NCI-H345 treated with DMSO at 0.1 percent for 48 hours (cell line): Measurements from ENCODE around the gene CIDEB.
A peak's percentile ranks its signal among the peaks of the same experiment; 100 is the strongest.
"Not testable (repeated sequence)": the region's sequence is repeated elsewhere in the genome, so short reads cannot be mapped to it uniquely, and the experiment has no call there.

ENCODE experiments used
- DNase-seq: peaks from one replicate; lab custom pipeline; 2025; ENCODE audit not compliant: unreplicated experiment; lab: John Stamatoyannopoulos, UW

Gene CIDEB

DNA sequence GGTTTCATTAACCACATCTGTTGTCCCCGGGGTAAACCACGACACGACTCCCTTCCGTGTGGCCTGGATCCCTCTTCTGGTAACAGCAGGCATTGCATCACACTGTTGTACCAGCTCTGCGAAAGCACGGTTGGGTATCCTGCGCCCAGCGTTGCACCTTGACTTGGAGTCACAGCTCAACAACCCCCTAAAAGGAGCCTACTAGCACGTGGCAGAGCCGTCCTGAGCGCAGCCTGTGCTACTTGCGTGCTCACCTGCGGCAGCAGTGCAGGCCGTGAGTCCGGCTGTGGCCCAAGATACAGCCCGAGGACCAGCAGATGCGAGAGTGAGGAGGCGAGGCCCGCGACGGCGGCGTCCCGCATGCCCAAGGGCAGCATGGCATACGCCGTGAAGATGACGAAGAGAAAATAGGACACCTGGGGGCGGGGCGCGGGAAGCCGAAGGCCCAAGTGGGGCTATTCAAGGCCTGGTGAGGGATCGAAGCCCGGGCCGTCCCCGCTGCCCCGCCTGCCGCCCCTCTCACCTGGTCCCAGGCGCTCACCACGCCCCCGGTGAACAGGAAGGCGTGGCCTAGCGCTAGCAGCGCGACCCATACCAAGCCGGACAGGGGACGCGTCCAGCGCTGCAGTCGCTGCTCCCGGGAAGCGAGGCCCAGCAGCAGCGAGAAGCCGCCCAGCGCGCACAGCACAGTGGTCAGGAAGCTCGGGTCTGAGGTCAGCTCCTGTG lies 24.7 kb upstream of the CIDEB start:
- peak; percentile 79 for DNase-seq

DNA sequence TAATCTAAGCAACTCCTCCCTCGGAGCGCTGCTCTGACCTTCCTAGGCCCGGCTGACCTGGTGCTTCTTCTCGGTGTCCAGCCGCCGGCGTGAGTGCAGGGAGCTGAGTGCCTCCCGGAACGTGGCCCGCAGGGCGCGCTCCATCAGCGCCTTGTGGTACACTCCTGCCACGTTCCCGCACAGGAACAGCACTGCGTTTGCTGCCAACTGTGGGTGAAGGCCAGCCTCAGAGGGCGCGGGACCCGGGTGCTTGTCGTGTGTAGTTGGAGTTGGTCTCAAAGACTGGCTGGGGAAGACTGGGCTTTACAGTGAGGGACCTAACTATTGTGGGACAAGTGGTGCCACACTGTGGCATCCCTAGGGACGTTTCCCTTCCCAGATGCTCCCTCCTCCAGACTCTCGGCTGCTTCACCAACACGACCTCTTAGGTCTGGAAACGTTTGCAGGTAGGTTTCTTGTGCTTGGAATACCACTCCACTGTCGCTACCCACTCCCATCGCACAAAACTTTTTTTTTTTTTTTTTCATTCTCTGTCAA lies 24.0 kb upstream of the CIDEB start:
- no peak for DNase-seq

DNA sequence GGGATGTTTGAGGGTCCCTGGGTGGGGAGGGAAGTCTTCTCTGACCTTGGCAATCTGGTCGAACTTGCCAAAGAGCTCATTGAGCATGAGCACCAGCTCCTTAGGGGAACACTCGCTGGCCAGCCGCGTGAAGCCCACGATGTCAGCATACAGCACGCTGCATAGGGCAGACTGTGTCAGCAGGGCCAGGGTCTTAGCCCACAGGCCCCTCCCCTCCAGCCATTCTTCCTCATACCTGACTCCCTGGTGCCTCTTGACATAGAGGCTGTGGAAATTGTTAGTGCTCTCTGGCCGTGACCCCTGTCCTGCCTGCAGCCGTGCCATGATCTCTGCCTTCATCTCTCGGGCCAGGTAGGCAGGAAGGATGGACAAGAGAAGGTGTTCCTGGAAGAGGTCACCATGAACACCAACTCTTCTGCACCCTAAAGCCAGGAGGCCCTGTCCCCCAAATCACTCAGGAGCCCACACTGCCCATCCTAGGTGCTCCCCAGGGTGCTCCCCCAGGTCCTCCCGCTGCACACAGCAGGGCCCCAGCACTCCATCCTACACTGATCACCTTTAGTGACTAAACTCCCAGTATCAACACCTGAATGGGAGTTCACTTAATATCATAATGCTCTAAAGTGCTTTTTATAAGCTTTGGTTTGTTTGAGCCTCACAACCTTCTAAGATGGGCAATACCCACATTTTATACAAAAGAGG lies 23.3 kb upstream of the CIDEB start:
- no peak for DNase-seq

DNA sequence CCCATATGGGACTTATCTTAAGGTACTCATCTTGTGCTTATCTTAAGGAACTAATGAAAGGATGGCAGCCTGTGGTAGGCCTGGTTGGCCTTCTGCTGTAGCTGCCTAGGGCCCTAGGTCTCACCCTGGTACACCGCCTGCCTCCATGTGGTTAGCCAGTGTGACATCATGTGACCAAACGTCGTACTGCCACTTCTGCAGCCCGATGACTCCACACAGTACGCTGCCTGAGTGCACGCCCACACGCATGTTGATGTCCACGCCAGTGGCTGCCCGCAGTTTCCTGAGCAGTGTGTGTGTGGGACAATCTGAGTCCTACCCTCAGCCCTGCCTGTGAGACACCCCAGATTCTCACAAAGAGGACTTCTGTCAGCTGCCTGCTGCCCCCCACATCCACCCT lies 22.0 kb upstream of the CIDEB start:
- no peak for DNase-seq

DNA sequence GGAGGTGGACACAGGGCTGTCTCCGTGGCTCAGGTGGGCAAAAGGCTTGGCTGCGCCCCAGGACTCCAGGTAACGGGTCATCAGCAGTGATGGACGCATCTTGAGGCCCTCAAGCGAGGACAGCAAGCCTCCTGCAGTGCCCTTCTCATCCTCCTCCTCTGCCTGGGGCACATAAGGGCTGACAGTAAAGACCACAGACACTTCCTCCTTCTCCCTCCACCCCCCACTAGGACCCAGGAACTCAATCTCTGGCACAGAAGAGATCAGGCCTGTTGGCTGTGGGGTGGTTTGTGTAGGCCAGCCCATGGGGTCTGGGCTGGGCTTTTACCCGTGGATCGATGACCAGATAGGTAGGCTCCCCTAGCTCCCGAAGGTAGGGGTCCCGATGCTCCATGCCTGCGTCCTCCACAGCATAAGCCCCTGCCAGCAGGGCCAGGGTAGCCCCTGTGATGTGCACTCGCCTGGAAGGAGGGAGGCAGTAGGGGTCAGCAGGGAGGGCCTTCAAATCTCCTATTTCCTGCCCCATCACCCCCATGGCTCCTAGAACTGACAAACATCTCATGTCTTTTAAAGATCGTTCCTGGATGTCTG lies 21.4 kb upstream of the CIDEB start:
- DNase-seq: no peak

DNA sequence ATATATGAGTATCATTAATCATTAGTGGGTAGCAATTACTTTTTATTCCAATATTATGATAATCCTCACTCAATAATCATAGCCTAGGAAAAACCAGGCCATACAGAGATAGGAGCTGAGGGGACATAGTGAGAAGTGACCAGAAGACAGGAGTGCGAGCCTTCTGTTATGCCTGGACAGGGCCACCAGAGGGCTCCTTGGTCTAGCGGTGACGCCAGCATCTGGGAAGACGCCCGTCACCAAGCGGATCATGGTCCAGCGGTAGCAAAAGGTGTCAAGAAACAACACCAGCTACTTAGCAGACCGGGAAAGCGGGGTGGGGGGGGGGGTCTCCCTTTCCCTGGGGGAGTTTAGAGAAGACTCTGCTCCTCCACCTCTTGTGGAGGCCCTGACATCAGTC lies 20.1 kb upstream of the CIDEB start:
- not testable (repeated sequence) for DNase-seq

DNA sequence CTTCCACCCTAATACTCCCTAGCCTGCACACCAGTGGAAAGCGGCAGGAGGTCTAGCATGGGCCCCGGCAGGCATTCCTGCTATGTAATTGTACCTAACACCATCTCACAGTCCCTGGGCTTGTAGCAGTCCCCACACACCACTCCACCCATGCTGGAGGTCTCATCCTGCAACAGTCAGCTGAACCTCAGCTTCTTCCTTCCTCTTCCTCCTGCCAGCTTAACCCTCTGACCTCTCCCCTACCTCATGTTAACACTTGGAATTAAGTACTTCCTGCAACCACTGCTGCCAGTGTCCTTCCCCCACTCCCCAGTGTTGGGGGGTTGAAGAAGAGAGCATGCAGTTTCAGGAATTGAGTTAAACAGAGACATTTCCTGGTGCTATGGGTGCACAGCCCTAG lies 19.5 kb upstream of the CIDEB start:
- DNase-seq: no peak

DNA sequence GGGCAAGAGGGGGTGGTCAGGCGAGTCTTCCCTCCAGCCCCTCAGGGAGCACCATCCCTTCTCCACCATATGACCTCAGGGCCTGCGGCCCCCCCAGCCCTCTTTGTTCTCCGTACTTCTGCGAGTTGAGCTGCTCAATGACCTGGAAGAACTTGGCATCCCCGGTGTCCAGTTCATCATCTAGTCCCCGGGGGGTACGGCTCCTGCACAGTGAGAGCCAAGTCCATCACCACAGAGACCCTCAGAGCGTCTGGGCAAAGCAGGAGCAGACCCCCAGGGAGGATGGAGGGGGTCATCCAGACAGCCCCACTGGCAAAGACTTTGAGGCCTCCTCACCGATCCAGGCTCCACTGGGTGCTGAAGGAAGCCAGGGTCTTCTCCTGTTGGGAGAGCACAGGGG lies 18.2 kb upstream of the CIDEB start:
- no peak for DNase-seq

DNA sequence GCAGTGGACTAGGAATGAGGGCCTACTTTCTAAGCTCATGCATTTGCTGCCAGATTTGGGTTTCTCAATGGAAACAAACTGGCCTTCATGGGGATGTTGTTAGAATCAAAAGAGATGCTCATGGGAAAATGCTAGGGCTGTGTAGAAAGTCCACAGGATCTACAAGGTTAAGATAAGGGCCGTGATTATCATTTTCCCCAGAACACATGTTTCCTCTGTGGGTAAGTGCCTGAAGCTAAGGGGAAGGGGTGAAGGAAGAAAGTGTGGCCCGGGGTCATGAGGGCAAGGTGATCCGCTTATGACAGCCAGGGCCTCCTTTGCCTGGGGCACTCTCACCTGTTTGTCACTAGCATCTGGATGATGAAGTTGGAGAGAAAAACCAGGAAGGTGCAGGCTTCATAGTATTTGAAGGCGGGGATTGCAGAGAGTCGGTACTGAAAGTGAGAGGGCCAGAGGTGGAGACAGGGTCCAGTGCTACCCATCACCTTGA lies 17.3 kb upstream of the CIDEB start:
- no peak for DNase-seq

DNA sequence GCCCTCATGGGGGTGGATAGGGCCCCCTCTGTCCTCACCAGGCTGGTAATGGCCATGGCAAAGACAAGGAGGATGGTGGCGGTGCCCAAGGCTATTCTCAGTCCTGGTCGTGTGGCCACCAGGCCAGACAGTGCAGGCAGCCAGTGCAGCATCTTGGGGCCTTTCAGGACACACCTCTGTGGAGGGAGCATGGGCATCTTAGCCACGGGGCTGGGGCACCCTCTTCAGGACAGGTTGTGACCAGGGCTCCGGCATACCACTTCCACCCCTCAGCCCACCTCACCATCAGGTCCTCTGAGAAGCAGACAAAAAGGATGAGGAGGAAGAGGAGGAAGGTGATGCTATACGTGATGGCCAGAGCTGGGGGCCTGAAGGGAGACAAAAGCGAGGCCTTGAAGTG lies 16.2 kb upstream of the CIDEB start:
- no peak for DNase-seq

DNA sequence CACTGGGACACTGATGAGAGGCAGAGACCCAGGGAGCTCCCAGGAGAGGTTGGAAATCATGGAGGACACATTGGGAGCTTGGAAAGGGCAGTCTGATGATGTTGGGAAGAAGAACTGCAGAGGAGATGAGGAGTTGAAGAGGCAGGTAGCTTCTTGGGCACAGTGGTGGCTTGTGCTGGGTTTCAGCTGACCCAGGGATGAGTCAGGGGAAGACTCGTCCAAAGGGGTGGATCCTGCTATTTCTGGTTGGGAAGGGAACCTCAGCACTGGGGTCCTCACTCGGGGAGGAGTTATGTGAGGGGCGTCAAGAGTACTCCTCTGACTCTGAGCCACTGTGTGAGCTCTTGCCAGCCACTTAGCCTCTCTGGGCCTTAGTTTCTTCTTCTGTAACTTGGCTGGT lies 15.6 kb upstream of the CIDEB start:
- DNase-seq: no peak

DNA sequence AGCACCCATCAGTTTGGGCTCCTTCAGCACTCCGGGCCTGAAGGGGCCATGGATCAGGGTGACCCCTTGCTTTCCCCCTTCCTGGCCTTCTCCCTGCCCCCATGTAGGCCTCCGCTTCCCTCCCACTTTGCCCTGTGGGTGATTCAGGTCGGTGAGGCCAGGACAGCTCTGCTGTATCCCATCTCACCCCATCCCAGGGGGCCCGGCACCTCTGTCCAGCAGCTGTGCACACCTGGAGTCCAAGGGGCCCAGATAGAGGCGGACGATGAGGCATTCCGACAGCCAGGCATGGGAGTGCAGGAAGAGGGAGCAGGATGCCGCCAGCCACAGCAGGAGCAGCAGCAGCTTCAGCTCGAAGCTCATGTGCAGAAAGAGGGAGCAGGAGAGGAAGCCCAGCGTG lies 14.9 kb upstream of the CIDEB start:
- DNase-seq: no peak

DNA sequence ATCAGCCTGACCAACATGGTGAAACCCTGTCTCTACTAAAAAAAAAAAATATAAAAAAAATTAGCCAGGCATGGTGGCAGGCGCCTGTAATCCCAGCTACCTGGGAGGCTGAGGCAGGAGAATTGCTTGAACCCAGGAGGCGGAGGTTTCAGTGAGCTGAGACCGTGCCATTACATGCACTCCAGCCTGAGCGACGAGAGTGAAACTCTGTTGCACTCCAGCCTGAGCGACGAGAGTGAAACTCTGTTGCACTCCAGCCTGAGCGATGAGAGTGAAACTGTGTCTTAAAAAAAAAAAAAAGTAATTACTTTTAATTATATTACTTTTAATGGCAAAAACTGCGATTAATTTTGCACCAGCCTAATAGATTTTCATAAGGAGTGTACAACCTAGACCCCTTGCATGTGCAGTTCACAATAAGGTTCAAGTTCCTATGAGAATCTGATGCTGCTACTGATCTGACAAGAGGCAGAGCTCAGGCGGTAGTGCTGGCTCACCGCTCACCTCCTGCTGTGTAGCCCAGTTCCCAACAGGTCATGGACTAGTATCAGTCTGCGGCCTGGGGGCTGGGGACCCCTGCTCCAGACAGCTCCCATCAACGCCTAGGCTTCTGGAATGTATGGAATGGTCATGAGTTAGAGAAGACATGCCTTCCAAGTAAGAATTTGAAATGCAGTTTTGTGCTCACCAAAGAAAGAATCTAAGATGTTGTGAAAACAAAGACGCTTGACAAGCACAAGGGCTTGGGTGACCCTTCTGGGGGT lies 13.6 kb upstream of the CIDEB start:
- no peak for DNase-seq

DNA sequence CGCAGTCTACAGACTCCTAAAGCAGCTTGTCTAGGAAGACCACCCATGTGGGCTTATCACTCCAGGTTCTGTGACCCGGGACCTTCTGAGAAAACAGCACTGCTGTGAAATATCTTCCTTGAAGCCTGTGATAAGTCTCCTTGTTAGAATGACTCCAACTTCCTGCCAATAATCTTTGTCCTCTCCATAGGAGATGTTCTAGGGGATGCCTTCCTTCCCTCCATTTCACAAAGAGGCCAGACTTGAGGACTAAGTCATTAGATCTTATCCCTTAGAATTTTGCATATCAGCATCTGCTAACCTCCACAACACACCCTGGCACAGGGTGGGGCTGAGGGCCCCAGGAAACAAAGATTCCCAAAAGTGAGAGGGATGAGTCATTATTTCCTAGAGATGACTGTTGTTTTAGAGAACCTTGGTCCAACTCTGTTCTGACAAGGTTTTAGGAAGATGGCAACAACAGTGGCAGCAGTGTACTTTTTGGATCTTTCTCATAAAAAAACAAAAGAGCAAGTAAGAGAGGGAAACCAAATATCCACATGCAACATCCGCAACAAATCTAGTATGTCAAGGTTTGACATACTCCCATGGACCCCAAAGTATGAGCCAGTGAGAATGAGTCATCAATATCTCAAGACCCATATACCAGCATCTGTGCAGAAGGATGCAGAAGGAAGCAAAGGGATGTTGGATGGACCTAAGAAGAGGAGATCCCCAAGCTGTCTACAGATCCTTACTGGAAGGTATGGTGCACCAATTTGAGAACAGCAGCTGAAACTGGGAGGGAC lies 9.6 kb upstream of the CIDEB start:
- no peak for DNase-seq

DNA sequence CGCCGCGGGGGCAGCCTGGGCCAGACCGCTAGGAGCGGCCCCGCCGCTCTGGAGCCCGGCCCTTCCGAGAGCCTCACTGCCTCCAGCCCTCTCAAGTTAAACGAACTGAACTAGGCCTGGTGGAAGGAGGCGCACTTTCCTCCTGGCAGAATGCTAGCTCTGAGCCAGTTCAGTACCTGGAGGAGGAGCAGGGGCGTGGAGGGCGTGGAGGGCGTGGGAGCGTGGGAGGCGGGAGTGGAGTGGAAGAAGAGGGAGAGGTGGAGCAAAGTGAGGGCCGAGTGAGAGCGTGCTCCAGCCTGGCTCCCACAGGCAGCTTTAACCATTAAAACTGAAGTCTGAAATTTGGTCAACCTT lies 8.8 kb upstream of the CIDEB start:
- no peak for DNase-seq

DNA sequence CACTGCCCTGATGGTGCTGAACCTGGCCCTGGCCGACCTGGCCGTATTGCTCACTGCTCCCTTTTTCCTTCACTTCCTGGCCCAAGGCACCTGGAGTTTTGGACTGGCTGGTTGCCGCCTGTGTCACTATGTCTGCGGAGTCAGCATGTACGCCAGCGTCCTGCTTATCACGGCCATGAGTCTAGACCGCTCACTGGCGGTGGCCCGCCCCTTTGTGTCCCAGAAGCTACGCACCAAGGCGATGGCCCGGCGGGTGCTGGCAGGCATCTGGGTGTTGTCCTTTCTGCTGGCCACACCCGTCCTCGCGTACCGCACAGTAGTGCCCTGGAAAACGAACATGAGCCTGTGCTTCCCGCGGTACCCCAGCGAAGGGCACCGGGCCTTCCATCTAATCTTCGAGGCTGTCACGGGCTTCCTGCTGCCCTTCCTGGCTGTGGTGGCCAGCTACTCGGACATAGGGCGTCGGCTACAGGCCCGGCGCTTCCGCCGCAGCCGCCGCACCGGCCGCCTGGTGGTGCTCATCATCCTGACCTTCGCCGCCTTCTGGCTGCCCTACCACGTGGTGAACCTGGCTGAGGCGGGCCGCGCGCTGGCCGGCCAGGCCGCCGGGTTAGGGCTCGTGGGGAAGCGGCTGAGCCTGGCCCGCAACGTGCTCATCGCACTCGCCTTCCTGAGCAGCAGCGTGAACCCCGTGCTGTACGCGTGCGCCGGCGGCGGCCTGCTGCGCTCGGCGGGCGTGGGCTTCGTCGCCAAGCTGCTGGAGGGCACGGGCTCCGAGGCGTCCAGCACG lies 8.2 kb upstream of the CIDEB start:
- no peak for DNase-seq

DNA sequence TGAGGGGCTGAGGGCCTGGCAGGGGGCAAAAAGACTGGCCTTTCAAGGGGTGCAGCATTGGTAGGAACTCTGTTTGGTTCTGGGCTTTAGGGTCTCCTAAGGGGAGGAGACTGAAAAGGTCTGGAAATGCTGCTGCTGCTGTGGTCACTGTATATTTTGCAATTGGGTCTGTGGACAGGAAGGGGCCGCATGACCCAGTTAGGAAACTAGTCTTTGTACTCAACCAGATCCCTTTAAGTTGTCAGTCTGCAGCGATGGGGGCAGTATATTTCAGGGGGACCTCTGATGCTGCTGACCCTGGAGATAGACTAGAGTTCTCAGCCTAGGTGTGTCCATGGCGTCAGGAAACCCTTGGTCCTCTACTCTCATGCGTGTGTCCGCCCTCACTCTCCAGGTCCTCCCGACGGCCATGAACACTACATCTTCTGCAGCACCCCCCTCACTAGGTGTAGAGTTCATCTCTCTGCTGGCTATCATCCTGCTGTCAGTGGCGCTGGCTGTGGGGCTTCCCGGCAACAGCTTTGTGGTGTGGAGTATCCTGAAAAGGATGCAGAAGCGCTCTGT lies 7.5 kb upstream of the CIDEB start:
- DNase-seq: no peak

DNA sequence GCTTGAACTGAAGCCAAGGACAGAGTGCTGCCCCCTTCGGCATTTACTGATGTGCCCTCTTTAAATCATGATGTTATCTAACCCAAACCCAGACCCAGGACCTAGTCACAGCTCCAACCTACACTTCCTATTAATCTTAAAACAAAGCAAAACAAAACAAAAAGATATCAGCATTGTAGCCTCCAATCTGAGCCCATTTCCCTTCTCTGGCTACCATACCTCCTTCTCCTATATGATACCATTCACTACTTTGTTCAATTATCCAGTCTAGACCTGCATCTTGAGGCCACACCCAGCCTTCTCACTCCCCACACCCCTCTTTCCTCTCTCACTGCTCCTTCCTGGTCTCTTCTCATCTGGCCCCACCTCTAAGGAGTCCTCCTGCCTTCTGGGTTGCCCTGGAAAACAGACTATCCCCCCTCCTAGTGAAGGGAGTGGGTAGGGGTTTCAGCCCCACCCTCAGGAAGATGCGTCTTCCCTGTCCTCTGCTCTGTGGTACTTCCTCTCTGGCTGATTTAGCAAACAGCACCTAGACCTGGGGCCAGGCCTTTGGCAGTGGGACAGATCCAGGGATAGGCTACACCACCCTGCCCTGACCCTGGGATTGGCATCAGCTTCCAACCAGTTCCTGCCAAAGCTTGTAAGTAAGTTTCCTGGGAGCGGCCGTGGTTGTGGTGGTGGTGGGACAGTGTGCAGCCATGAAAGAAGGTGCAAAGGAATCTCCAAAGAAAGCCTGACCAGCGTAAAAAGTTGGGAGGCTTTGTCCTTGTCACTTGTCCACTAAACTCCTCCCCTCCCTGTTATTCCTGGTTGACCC lies 6.8 kb upstream of the CIDEB start:
- DNase-seq: no peak

DNA sequence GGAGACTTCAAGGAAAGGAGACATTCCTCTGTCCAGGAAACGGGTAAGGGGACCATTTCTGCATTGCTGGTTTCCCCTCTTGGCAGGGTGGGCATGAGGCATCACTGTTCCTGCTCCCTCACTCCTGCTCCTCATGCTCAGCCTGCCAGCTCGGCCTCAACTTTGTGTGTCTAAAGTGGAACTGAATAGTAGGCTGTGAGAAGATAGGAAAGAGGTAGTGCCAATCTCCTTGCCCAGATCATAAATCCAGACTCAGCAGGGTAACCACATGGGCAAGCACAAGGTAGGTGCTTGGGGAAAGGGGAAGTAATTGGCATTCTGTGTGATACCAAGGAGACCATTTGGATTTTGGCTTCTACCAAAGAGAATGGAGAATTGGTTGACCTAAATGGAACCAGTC lies 6.1 kb upstream of the CIDEB start:
- no peak for DNase-seq
